Stimulated activated CD4-positive, alpha-beta T cell treated with anti-CD3 and anti-CD28 coated beads, Interleukin-2, amount 100 ng/mL, for 24 hours (primary cell): Measurements from ENCODE around the gene TRIM14.
"Not testable (repeated sequence)": the region's sequence is repeated elsewhere in the genome, so short reads cannot be mapped to it uniquely, and the experiment has no call there.

Source experiments
- DNase-seq, 2 donors: peaks; one replicate each; pipeline ENCODE4 v3.0.0-alpha.2; 2020

TRIM14 gene

DNA sequence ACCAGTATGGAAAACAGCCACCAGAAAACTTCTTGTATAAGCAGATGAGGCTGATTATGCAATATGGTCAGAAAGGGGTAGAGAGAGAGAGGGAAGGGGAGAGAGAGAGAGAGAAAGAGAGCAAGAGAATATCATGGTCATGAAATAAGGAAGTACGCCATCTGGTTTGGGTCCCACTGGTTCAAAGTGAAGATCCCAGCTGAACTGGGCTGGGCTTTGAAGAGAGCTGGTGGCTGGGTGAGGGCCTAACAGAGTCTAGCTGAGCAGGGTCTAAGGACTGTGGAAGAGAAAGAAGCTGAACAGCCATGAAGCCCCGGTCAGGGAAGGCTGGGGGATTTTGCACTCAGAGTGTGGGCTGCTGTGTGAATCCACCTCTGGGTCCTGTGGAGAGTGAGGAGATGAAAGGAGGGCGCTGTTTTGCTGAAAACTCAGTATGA is 14.6 kb downstream of the TRIM14 start:
- no peak for DNase-seq

DNA sequence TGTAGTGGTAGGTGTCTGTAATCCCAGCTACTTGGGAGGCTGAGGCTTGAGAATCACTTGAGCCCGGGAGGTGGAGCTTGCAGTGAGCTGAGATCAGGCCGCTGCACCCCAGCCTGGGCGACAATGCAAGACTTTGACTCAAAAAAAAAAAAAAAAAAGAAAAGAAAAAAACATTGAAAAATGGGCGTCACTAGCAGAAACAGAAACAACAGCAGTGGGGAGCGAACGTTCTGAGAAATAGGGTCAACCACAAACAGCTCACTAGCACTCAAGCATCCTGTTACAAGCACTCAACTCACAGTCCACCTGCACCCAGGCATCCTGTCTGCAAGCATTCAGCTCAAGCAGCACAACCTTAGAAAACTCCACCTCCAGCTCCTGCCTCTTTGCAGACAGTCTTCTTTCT is 17.2 kb downstream of the TRIM14 start:
- peak; percentile 66 to 73 for DNase-seq

DNA sequence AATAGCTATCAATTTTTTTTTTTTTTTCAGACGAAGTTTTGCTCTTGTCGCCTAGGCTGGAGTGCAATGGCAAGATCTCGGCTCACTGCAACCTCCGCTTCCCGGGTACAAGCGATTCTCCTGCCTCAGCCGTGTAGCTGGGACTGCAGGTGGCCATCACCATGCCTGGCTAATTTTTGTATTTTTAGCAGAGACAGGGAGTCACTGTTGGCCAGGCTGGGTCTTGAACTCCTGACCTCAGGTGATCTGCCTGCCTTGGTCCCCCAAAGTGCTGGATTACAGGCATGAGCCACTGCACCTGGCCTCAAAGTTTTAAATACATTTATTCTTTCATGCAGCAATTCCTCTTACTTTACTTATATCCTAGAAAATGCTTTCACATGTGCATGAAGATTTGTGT is 17.6 kb downstream of the TRIM14 start:
- no peak for DNase-seq

DNA sequence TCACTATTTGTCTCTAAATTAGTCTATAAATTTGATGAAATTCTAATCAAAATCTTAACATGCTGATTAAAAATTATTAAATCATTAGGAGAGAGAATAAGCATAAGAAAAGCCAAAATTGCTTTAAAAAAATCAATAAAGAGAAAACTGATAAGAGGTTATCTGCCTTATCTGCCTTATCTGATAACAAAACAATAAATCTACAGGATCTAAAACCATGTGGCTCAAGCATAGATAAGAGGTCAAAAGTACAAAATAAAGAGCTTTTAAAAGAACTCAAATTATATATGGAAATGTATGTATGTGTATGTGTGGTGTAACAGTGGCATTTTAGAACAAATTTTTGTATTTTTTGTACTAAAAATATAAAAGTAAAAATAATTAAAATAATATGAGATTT is 18.6 kb downstream of the TRIM14 start:
- no peak for DNase-seq

DNA sequence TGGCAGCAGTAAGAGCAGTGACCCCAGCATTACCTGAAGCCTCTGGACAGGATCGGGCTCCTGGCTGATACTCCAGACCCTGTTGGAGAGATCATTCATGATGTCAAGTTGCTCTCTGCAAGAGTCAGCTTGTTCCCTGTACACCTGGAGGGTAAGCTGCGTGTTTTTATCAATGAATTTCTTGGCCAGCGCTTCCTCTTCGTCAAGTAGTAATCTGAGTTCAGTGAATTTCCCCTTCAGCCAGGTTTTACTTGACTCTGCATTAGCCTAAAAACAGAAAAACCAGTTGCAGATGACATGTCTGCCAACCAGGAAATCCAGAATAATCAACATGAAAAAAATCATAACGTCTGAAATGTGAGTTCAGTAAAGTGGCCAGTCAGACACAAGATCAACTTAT is 19.1 kb downstream of the TRIM14 start:
- DNase-seq, result no peak

DNA sequence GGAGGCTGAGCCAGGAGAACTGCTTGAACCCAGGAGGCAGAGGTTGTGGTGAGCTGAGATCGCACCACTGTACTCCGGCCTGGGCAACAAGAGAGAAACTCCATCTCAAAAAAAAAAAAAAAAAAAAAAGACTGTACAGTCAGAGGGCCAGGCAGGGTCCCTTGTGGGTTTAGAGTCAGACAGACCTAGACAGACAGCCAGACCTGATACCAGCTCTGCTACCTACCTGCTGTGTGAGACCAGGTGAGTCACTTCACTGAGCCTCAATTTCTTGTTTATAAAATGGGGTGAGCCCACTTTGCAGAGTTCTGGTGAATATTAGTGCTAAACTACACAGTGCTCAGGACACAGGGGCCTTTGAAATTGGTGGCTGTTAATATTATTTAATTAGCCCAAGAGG is 19.7 kb downstream of the TRIM14 start:
- DNase-seq, result no peak

DNA sequence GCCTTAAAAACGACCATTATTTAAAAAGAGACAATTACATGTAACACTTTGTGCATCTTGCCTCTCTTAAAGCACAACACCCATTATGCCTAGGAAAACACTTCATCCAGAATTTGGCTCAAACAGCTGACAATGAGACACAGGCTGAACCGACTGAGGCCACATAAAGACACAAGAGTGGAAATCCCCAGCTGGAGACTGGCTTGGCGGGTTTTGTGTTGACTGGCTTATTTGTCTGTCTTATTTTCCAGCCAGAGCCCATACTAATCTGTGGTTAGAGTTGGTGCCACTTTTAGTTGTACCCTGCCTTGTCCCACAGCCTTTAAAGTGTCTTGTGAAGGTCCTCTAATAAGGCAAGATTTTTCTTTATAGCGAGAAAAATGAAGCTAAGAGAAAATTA is 21.2 kb downstream of the TRIM14 start:
- DNase-seq, result peak in 1 of 2 donors; percentile 48

DNA sequence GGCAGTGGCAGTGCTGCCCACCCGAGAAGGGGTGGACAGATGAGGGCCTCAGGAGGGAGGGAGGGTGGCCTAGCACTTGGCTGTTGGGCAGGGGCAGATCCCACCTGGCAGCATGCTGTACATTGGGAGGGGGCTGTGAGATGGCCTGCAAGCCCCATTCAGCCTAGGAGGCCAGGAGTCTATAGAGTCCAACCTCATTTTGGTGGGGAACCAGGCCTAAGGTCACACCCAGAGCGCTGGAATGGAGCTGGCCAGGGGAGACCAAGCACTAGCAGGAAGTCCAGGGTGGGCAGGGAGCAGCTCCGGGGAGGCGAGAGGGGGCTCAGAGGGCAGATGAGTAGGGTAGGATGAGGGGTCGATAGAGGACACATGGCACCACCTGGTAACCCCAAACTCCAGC is 22.9 kb downstream of the TRIM14 start:
- DNase-seq, result no peak

DNA sequence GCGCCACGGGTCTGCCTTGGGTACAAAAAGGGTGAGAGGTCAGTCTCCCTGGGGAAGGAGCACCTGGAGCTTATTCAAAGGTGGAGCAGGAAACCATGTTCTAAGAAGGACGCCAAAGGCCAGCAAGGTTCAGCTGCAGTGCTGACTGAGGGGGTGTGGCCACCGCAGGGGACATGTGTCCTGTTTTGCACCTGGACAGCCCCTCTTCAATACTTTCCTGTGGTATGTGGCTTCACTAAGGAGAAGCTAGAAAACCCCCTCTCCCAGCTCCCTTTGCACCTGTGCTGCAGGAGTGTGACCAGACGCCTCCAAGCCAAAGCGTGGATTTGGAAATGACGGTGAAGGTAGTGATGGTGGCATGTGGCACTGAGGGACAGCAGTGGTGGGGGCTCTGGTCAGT is 23.6 kb downstream of the TRIM14 start:
- no peak for DNase-seq

DNA sequence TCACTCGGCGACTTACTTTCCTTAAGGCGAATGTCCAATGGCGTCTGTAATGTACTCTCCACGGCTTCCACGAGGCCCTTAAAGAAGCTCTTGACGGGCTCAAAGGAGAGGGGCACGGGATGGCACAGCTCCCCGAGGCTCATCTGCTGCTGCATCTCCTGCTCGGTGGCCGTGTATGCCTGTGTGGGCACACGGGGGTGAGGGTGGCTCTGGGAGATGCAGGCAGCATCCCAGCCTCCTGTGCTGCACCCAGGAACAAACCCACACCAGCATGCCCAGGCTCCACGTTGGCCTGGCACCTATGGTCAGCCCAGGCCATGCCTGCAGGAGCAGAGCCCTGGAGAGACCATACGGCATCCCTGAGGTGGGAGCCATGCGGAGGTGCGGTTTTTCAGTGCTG is 24.2 kb downstream of the TRIM14 start:
- no peak for DNase-seq

DNA sequence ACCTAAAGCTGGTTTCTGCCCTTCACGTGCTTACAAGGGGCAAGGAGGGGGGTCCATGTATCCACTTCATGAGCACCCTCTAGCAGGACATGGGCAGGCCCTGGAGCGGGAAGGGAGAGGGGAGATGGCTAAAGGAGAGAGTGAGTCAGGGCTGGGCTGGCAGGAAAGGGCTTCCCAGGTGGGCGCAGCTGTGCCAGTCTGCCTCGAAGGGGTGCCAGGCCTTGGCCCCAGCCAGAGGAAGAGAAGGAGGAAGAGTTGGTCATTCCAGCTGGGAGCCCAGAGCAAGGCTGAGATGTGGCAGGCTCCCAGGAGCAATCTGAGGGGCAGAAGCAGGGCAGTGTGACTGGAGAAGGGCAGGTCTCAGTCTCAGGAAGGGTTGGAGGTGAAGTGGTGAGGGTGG is 24.7 kb downstream of the TRIM14 start:
- DNase-seq, result no peak

DNA sequence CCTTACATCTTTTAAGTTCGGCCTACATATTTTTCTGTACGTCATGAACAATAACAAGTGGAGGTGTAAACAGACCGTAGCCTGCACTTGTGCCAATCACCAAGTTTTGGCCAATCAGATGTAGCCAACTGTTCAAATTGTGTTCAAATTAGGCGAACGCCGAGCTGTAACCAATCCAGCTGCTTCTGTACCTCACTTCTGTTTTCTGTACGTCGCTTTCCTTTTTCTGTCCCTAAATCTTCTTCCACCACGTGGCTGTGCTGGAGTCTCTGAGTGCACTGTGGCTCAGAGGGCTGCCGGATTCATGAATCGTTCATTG is 26.4 kb downstream of the TRIM14 start:
- DNase-seq, result no peak

DNA sequence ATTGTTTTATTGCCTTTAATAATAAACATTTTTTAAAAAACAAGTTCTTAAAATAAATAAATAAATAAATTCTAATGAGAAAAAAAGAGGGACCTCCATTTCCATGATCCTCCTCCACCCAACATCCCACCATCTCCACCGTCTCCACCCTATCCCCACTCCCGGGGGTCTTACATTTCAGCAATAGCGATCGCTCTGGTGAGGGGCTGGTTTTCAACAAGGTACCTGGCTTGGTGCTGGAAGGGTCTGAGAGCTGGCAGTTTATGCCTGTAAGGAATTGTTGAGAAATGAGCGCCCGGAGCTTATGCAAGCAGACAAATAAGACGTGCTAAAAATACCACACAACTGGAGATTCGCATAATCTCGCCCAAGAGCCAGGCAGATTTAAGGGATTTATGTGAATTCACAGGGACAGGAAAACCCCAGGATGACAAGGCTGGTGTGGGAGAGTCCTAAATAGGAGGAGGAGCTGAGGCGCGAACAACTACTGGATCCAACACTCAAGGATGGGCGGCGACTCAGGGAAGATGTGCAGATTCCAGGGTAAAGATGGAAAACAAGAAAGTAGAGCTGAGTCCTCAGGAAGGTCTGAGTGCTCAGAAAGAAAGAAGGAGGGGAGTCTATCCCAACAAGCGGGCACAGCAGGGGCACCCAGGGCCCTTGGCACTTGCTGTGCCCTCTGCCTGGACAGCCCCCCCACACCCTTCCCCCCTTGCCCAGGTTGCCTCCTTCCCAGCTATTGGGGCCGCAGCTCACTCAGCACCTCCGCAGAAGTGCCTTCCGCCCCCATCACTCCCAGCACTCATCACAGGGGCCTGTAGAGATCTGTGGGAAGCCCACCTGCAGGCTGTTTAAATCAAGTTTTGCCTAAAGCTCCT is 27.0 kb downstream of the TRIM14 start:
- DNase-seq, result no peak

DNA sequence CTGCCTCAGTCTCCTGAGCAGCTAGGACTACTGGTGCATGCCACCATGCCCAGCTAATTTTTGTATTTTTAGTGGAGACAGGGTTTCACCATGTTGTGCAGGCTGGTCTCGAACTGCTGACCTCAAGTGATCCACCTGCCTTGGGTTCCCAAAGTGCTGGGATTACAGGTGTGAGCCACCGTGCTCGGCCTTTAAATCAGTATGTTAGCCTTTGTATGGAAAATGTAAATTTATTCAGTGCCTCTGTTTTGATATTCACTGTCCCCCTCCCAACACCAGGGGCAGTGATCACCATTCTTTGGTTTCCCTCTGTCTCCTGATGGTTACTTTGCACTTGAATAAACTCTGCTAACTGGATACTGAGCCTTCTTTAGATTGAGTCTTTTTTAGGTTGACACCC is 28.3 kb downstream of the TRIM14 start:
- not testable (repeated sequence) for DNase-seq

DNA sequence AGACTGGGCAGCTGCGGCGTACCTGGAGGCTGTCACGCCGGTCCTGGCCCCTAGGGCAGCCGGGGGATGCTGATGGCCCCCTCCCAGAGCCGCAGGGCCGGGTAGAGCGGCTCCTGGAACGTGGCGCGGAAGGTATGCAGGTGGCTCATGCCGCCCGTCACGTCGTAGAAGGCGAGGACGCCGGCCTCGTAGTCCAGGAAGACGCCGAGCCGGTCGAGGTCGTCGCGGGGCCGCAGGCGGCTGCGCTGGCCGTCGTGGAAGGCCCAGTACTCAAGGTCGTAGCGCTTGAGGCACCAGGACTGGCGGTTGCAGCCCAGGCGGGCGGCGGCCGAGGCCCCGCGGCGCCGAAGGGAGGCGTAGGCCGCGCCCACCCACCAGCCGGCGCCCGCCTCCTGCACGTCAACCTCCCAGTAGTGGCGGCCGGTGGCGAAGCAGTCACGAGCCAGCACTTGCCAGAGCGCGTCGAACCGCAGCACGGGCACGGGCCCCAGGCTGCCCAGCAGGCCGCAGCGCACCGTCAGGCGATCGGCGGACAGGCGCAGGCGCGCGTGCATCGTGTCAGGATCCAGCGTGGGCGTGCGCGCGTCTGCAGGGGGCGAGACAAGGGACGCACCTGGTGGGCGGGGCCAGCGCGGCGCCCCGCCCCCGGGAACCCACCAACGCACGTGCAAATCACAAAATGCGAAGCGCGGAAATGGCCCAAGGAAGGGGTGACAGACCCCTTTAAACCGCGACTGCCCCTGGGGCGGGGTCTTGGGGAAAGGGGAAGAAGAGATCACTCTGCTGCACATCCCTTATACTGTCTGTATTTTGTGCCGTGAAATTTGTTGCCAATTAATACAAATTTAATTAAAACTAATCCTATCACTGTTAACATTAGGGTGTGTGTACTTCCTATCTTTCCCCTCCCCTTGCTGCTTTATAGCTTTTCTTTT is 31.3 kb downstream of the TRIM14 start:
- peak in 1 of 2 donors; percentile 46 for DNase-seq

DNA sequence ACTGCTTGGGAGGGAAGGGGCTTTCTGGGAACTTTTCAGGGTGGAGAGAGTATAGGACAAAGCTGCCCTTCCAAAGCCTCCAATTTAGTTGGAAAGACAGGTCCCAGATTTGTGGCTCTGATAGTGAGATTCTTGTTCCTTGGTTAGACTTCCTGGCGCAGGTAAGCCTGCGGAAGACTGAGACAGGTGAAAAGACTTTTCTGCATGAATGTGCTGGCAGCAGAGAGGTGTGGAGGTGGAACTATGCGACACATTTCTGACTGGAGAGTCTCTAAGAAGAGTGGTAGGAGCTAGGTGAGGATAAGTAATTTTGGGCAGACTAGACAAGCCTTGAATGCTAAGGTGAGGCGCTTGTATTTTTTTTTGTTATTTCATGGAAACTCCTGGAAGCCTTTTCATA is 32.6 kb downstream of the TRIM14 start:
- no peak for DNase-seq

DNA sequence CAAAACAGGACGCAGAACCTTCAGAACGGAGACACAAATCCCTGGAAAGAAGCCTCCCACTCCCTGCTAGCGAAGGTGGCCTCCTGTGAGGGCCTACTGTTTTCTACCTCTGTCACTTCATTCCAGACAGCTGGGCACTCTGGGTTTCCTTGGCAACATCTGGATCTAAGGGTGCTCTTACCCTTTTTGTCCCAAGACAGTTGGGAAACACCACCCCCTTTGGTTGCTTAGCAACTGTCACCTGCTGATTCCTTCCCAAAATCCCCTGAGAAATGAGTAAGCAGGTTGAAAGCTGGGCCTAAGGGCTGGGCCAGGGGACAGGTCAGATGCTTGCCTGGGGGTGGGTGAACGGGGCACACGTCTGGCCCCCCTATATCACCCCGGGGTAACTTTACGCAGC is 33.1 kb downstream of the TRIM14 start:
- DNase-seq, result no peak

DNA sequence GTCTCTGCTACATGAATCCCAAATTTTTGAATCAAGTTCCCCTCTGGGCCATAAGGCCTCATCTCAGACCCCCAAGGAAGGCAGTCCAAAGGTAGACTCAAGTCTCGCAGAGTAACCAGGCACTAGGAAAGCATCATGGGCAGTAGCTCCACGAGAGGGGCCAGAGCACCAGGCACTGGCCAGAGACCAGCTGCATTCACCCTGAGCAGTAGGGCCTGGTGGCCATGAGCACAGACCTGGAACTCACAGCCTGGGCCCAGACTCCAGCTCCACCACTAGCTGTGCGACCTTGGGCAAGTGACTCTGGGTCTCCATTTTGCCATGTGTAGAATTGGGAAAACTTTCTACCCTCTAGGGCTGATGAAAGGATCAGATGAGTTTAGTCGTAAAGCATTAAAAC is 34.0 kb downstream of the TRIM14 start:
- DNase-seq, result no peak

DNA sequence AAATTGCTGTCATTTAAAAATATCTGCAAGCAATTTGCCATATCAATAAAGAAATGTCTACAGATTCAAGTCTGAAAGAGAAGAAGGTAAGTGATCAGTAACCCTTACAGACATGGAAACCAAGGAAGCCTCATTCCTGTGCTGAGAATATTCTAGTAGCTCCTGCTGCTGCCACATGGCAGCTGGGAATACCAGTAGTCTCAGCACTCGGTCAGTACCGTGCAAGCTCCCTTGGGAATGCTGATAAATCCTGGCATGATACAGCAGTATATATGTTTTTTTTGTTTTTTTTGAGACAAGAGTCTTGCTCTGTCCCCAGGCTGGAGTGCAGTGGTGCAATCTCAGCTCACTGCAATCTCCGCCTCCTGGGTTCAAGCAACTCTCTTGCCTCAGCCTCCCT is 34.6 kb downstream of the TRIM14 start:
- DNase-seq, result no peak

DNA sequence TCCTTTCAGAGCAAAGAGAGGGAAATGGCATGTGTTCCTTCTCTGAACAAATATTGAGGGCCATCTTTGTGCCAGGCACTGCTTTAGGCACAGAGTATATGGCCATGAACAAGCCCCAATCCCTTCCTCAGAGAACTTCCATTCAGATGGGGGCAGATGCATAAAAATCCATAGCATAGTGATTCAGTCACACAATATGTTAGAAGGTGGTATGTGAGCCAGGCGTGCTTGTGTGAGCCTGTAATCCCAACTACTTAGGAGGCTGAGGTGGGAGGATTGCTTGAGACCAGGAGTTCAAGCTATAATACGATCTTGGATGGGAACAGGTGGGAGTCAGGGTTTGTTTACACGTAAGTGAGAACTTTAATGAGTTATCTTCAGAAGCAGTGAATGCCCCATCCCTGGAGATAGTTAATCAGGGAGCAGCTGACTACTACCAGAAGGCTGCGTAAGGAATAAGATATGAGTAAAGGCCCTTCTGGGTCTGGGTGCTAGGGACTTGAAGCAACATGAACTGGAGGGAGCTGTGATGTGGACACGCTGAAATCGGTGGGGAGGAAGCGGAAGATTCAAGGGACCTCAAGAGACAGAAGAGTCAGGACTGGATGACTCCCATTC is 35.3 kb downstream of the TRIM14 start:
- DNase-seq, result no peak

DNA sequence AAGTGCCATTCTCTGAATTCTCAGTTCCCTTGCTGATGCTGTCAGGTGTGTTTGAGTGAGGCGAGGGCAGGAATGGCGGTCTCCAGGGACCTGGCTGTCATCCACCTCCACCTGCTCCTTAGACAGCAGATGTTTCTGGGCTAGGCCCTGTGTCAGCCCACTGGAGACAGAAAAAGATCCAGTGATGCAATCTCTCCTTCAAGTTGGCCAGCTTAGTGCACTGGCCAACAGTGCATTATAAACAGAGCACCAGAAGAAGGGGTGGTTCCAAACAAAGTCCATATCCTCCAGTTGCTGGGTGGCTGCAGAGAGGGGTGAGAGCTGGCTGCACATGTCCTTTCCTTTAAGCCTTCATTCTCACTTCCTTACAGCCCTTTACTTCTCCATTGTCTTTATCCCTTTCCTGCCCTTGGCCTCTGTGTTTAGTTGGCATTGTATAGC is 35.9 kb downstream of the TRIM14 start:
- no peak for DNase-seq

DNA sequence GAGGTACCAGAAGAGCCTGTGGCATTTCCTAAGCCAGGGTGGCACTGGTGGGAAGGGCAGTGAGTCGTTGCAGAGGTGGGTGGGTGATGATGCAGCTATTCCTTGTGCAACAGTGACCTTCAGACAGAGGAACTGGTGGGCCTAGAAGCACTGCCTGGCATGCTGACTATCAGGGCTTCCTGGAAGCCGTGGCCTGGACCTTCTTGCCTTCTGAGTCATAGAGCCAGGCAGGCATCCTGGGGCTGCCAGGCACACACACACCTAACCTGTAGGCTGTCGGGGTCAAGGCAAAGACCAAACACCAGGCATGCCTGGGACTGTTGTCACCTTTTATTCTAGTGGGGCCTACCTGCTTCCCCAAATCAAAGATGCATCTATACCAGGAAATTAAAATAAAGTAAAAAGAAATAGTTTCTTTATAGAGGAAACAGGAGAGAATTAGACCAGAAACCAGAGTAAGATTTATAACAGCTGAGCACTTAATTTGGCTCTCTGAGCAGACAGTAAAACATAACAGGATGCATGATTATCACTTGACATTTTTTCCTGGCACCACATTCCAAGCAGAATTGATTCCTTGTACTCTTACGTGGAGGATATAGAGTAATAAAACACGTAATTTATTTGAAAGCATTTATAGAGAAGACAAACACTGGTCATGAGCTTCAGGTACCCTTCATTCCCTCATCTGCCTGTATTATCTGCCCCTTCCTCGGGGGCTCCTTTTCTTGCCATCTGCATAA is 37.4 kb downstream of the TRIM14 start:
- peak; percentile 34 to 43 for DNase-seq

DNA sequence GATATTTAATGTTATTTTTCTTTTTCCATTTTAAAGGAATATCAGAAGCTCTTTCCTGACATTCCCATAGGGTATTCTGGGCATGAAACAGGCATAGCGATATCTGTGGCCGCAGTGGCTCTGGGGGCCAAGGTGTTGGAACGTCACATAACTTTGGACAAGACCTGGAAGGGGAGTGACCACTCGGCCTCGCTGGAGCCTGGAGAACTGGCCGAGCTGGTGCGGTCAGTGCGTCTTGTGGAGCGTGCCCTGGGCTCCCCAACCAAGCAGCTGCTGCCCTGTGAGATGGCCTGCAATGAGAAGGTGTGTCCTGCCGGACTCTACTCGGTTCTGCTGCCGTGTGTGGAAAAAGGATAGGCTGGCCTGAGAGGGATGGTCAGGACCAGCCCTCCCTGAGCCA is 38.2 kb downstream of the TRIM14 start:
- no peak for DNase-seq
